Stimulated activated CD4-positive, alpha-beta T cell treated with anti-CD3 and anti-CD28 coated beads, Interleukin-12 subunit alpha, Interleukin-12 subunit beta, amount 100 ng/mL, for 4 hours (primary cell): ENCODE data around the gene ECT2L.

Experiments used
- DNase-seq: peaks from one replicate; pipeline ENCODE4 v3.0.0-alpha.2; 2020

Gene ECT2L

GRCh38 chr6:138948004-138948403, 152.1 kb downstream of the ECT2L start:
- no peak for DNase-seq

DNA sequence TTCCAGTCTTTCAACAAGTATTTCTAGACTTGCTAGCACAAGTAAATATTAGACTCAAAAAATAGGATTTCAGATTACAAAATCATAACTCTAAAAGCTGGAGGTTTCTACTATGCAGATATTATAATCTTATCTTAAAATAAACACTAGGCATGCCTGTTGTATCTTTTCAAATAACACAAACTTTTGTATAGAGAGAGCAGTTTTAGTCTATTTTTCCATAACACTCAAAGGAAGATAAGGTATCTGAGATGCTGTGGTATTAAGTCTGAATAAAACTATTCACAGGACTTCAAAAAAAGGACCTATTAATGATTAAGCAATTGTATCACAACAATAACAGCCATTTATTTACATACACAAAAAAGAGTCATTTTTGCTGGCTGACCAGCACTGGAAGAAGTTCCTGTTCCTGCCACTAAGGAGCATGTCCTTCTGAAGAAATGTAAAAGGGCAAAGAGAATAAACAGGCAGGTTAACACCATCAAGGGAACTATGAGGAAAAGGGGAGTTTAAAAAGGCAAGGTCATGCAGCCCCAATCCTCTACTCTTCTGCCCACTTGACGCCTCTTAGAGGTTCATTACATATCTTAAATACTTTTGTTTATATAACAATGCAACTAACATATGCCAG, 152.8 kb downstream of the ECT2L start:
- no peak for DNase-seq

DNA sequence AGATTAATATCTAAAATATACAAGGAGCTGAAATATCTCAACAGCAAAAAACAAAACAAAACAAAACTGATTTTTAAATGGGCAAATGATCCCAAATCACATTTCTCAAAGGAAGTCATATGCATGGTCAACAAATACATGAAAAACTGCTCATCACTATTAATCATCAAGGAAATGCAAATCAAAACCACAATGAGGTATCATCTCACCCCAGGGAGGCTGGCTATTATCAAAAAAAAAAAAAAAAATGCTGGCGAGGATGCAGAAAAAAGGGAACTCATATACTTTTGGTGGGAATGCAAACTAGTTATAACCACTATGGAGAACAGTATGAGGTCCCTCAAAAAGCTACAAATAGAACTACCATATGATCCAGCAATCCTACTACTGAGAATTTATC, 157.6 kb downstream of the ECT2L start:
- DNase-seq = no peak
